RPMI7951 (cell line): ENCODE data around the gene RAB1B. TPM values are rescaled to one million over a fixed set of nuclear protein-coding genes. Genes with fewer than 3 reads are reported as not detected.
A peak's percentile ranks its signal among the peaks of the same experiment; 100 is the strongest.

Experiments used
- DNase-seq: peaks from one replicate; pipeline ENCODE4 v3.0.0-alpha.2; 2012; ENCODE audit warnings: low read depth
- total RNA-seq: library from RNA; depleted of rRNA; stranded (reverse); fragments of >200 nt; shearing (Covaris generic); gene quantifications from 2 replicates; pipeline ENCODE4 v1.2.3, GENCODE V29; 2014

Gene RAB1B
- total RNA-seq, 1 experiment from 2014 or later = 161 TPM

GRCh38 chr11:66284526-66285078 lies 16.2 kb downstream of the RAB1B start:
- DNase-seq = no peak

- no peak for DNase-seq
These were observed 17.0 kb downstream of the RAB1B start for GRCh38 chr11:66285250-66285947.

GRCh38 chr11:66286699-66287098 lies 18.3 kb downstream of the RAB1B start:
- DNase-seq = no peak

- no peak for DNase-seq
These were observed 18.9 kb downstream of the RAB1B start for GRCh38 chr11:66287211-66287888.

GRCh38 chr11:66287889-66288670 lies 19.6 kb downstream of the RAB1B start:
- DNase-seq = peak; percentile 27

- DNase-seq = peak; percentile 99
These were observed 20.5 kb downstream of the RAB1B start, which contains the start of gene YIF1A for GRCh38 chr11:66288671-66289547. YIF1A (minus strand) TSS chr11:66289143; CDS start chr11:66288985, 158 bp downstream.

- no peak for DNase-seq
These were observed 21.3 kb downstream of the RAB1B start for GRCh38 chr11:66289548-66290329.

GRCh38 chr11:66290330-66290621 lies 21.8 kb downstream of the RAB1B start:
- DNase-seq = no peak

- no peak for DNase-seq
These were observed 22.9 kb downstream of the RAB1B start for GRCh38 chr11:66291303-66291705.

GRCh38 chr11:66291706-66292542 lies 23.5 kb downstream of the RAB1B start, which contains the start of gene TMEM151A:
TMEM151A (plus strand) TSS chr11:66291894; CDS start chr11:66292014, 120 bp downstream.
- no peak for DNase-seq

- no peak for DNase-seq
These were observed 24.3 kb downstream of the RAB1B start for GRCh38 chr11:66292543-66293332.

GRCh38 chr11:66293352-66293751 lies 24.9 kb downstream of the RAB1B start:
- no peak for DNase-seq

- DNase-seq = no peak
These were observed 25.6 kb downstream of the RAB1B start for GRCh38 chr11:66293777-66294625.

- no peak for DNase-seq
These were observed 26.5 kb downstream of the RAB1B start for GRCh38 chr11:66294626-66295620.

- DNase-seq = no peak
These were observed 29.2 kb downstream of the RAB1B start for GRCh38 chr11:66297610-66298009.

- DNase-seq = no peak
These were observed 30.7 kb downstream of the RAB1B start for GRCh38 chr11:66299186-66299585.
